Measurements from ENCODE around the gene ETHE1.

ETHE1 gene, protein sequence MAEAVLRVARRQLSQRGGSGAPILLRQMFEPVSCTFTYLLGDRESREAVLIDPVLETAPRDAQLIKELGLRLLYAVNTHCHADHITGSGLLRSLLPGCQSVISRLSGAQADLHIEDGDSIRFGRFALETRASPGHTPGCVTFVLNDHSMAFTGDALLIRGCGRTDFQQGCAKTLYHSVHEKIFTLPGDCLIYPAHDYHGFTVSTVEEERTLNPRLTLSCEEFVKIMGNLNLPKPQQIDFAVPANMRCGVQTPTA

GRCh38 chr19:43526884-43527859, at the start of gene ETHE1:
Gene ETHE1, minus strand, starts transcription at chr19:43527201. Its CDS starts 24 bp downstream, at chr19:43527177.
- DNase-seq, result peak; percentile 62

GRCh38 chr19:43575955-43576878, 49.2 kb upstream of the ETHE1 start:
- no peak for DNase-seq

DNA sequence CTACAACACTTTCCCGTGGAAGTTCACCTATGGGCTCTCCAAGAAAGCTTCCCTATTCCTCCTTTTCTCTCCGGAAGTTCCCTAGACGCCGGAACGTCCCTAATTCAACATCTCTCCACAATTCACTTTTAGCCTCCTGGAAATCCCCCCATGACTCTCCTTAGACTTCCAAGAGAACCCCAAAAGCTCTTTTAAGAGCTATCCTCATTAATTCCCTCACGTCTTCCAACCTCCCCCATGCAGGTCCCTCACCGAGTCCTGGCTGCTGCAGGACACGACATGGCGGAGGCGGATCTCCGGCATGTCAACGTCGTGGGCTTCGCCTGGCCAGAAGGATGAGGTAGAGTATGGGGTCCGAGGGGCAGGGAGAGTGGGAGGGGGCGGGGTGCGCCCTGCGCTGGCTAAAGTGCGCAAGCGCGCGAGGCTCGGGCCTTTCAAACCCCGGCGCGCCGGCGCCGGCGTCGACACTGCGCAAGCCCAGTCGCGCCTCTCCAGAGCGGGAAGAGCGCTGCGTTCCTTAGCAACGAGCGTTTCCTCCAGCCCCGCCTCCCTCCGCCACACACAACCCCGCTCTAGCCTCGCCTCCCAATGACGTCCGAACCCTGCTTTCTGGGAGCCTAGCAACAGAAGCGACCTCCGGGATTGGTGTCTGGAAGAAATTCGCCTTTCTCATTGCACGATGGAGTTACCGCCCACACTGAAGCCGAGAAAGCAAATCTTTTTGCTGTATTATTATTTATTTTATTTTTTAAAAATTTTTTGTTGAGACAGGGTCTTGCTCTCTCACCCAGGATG, 48.4 kb upstream of the ETHE1 start, which contains the start of the genes PINLYP and XRCC1:
PINLYP (plus strand) TSS at position 646 of the 795 bp plus-strand sequence. CDS start 1,391 bp downstream, outside the sequence.
XRCC1 (minus strand) TSS at position 372 of the 795 bp plus-strand sequence; CDS start at position 303, 69 bp downstream.
- peak; percentile 97 for DNase-seq

GRCh38 chr19:43574424-43575155, 47.6 kb upstream of the ETHE1 start:
- DNase-seq, result no peak

- no peak for DNase-seq
Measured at GRCh38 chr19:43572171-43572588, 45.2 kb upstream of the ETHE1 start.

GRCh38 chr19:43570174-43570791, 43.3 kb upstream of the ETHE1 start:
- no peak for DNase-seq

DNA sequence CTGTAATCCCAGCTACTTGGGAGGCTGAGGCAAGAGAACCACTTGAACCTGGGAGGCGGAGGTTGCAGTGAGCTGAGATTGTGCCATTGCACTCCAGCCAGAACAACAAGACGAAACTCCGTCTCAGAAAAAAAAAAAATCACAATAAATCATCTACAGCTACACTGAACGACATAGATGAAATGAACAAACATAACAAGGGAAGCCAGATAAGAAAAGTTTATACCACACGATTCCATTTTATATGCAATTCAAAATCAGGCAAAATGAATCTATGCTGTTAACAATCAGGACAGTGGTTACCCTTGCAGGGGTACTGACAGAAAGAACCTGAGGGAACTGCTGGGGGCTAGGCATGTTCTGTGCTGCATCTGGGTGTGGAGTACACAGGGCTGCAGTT, 42.7 kb upstream of the ETHE1 start:
- no peak for DNase-seq

GRCh38 chr19:43564800-43565199, 37.8 kb upstream of the ETHE1 start:
- DNase-seq, result no peak

GRCh38 chr19:43563816-43564457, 36.9 kb upstream of the ETHE1 start:
- DNase-seq, result no peak

DNA sequence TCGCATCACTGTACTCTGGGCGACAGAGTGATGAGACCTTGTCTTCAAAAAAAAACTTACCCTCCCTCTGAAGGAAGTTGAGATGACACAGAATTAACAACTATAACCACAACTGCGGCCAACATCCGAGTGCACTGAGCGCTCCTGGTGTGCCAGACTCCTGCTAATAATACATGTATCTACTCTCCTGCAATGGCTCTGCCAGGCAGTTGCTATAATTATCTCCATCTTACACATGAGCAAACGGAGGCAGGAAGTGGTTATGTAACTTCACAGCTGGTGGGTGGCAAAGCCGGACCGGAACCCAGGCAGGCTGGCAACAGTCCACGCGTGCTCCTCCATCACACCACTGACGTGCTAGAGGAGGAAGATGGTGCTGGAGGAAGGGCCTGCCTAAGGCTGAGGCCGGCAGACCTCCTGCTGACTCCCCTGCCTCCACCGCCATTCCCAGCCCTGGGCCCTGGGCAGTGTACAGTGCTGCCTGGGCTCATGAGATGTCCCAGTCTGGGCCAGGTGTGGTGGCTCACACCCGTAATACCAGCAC, 35.8 kb upstream of the ETHE1 start:
- peak; percentile 67 for DNase-seq

DNA sequence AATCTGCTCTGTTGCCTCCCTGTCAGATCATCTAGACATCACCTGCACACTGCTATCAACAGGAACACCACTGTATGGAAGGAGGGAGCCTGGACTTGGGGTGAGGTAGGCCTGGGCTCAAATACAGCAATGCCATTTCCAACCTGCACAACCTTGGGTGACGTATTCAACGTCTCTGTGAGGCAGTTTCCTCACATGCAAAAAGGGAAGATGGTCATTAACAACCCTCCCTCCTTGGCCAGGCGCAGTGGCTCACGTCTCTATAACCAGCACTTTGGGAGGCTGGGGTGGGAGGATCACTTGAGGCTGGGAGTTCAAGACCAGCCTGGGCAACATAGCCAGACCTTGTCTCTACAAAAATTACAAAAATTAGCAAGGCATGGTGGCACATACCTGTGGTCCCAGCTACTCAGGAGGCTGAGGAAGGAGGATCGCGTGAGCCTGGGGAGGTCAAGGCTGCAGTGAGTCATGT, 35.3 kb upstream of the ETHE1 start:
- no peak for DNase-seq

GRCh38 chr19:43561139-43561970, 34.4 kb upstream of the ETHE1 start:
- DNase-seq, result no peak

GRCh38 chr19:43560687-43561086, 33.7 kb upstream of the ETHE1 start:
- no peak for DNase-seq

- DNase-seq, result peak; percentile 84
Measured at GRCh38 chr19:43555185-43555770, 28.3 kb upstream of the ETHE1 start.

DNA sequence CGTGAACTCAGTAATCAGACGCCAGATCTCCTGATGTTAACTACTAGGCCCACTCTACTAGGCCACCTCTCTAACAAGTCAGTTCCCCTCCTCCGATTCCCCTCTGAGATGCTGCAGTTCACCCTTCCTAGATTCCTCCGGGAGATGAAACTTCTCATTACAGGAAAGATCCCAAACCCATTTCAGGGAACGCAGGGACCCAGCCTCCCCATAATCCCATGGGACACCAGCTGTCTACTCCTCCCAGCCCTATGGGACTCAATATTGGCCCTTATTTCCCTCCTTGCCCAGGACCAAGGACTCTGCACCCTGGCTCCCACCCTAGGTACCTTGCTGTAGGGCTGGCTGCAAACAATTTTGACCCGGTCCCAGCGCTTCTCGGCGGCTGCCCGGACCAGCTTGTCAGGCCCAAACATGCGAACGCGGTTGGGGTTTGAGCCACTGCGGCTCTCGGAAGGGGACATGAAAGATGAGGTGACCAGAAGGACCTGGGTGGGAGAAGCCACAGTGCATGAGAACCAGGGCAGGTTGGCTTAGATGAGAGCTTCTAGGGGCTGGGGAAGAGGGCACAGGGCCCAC, 27.4 kb upstream of the ETHE1 start:
- no peak for DNase-seq

DNA sequence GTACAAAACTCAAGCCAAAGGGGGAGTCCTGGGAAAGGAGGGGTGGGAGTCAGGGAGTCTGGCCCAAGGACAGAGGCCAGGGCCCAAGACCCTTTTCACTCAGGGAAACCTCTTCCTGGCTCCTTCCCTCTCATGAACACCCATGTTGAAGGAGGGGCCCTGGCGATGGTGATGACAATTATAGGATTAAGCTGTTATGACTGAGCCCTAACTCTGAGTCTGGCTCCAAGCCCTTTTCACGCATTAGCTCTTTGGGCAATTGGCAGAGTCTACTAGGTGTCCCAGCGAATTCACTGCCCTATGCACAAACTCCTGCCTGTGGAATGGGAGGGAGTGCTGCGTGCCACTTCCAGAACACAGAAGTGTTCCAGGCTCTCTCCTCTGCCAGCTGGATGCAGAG, 26.7 kb upstream of the ETHE1 start:
- no peak for DNase-seq

DNA sequence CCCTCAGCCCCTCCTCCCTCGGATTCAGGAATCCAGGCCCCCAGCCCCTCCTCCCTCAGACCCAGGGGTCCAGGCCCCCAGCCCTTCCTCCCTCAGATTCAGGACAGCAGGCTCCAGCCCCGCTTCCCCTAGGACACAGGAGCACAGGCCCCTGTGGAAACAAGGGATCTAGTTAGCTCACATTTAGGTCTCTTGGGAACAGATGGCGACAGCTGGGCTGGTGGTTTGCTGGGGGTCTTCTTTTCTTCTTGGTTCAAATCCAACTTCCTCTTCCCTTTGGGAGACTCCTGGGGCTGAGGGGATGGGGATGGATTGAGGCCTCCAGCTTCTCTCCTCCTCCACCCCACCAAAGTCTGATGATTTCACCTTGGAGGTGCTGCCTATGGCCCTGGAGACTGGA, 25.6 kb upstream of the ETHE1 start:
- no peak for DNase-seq

- no peak for DNase-seq
Measured at GRCh38 chr19:43552198-43552450, 25.1 kb upstream of the ETHE1 start.

Data from activated CD4-positive, alpha-beta T cell treated with anti-CD3 and anti-CD28 coated beads, Interleukin-2, amount 50 U/mL, for 1 hour (primary cell).